HepG2 (cell line): ENCODE measurements around the gene POU6F2. TPM values are rescaled to one million over a fixed set of nuclear protein-coding genes. Genes with fewer than 3 reads are reported as not detected.

Experiments
- ATAC-seq: fragments of 200-7000 bp; cut with Tn5 transposase; 3 replicates; pipeline ENCODE4 v1.9.1; 2020; ENCODE audit warnings: mild to moderate bottlenecking, moderate library complexity
- BruUV-seq: library from RNA; stranded (reverse); fragments of 400-500 nt; replicated peaks from 2 replicates; lab custom pipeline; 2021; lab: Mats Ljungman, UMichigan
- CTCF ChIA-PET: fragments of 300-600 bp; formaldehyde crosslinking; extraction: SDS; loops from one replicate; lab custom pipeline; 2021; ENCODE audit warnings: low total read pairs, inconsistent platforms, low intra/inter-chr PET ratio; lab: Yijun Ruan, JAX
- POLR2A ChIA-PET: fragments of 350-600 bp; sonication (Branson Sonifier 250); formaldehyde crosslinking; loops from one replicate; lab custom pipeline; 2020; ENCODE audit warnings: antibody characterized with exemption, inconsistent platforms; lab: Yijun Ruan, JAX
- DNase-seq: peaks from one replicate; pipeline ENCODE4 v3.0.0-alpha.2; 2015; ENCODE audit warnings: low spot score
- FAIRE-seq: peaks from 3 replicates; lab custom pipeline; 2011; peaks lifted over from hg19 to GRCh38; lab: Jason Lieb, UNC
- H2AFZ ChIP-seq: one replicate; pipeline ENCODE4 v1.6.1; 2011; ENCODE audit warnings: low read length, inconsistent platforms
- H3K27ac ChIP-seq: fragments of 300-600 bp; 3 replicates; pipeline ENCODE4 v1.8.0; 2011; ENCODE audit warnings: mixed run types, mild to moderate bottlenecking, mixed read lengths, low read length, inconsistent platforms; ENCODE audit not compliant: insufficient read depth; ENCODE audit errors: extremely low read length
- H3K27me3 ChIP-seq, 2 experiments: fragments of 200-600 bp in 1 of 2; 2 replicates in 1 of 2; 3 replicates in 1 of 2; pipeline versions ENCODE4 v1.6.0 to v1.8.0; 2011; ENCODE audit warnings: low read length in 2 of 2, mild to moderate bottlenecking in 2 of 2, moderate library complexity in 2 of 2, inconsistent platforms in 1 of 2; ENCODE audit not compliant: insufficient read depth in 2 of 2, control insufficient read depth in 1 of 2
- H3K36me3 ChIP-seq, 2 experiments: fragments of 200-600 bp in 1 of 2; replicated peaks in 1 of 2; 2 replicates in 1 of 2; 3 replicates in 1 of 2; pipeline versions ENCODE4 v1.5.1 to v1.8.0; 2011; ENCODE audit warnings: low read length in 2 of 2, inconsistent platforms in 1 of 2; ENCODE audit not compliant: insufficient read depth in 2 of 2, control insufficient read depth in 1 of 2
- H3K4me1 ChIP-seq: 2 replicates; pipeline ENCODE4 v1.5.1; 2012; ENCODE audit warnings: low read length, inconsistent platforms; ENCODE audit not compliant: insufficient read depth
- H3K4me2 ChIP-seq: 2 replicates; pipeline ENCODE4 v1.6.0; 2011; ENCODE audit warnings: low read depth, low read length, inconsistent platforms
- H3K4me3 ChIP-seq, 3 experiments: fragments of 200-600 bp in 1 of 3; sonication (generic), shearing (Covaris generic) in 1 of 3; replicated peaks in 1 of 3; 2 replicates each; pipeline ENCODE4 v1.5.1; 2011 to 2016; ENCODE audit warnings: low read length in 3 of 3, inconsistent platforms in 2 of 3, low read depth in 2 of 3, mild to moderate bottlenecking in 2 of 3, control low read depth in 1 of 3, mixed read lengths in 1 of 3; ENCODE audit not compliant: insufficient read depth in 1 of 3
- H3K79me2 ChIP-seq: one replicate; pipeline ENCODE4 v1.6.1; 2011; ENCODE audit warnings: low read length, inconsistent platforms; ENCODE audit not compliant: insufficient read depth
- H3K9ac ChIP-seq: 2 replicates; pipeline ENCODE4 v1.6.0; 2011; ENCODE audit warnings: mild to moderate bottlenecking, low read depth, low read length, inconsistent platforms; ENCODE audit not compliant: insufficient read depth
- H3K9me3 ChIP-seq: 2 replicates; pipeline ENCODE4 v1.5.1; 2012; ENCODE audit warnings: mild to moderate bottlenecking, low read length
- H4K20me1 ChIP-seq: 2 replicates; pipeline ENCODE4 v1.6.0; 2011; ENCODE audit warnings: inconsistent platforms, mild to moderate bottlenecking, low read length, moderate library complexity; ENCODE audit not compliant: insufficient read depth
- ELF4 ChIP-seq: sonication (generic); formaldehyde crosslinking; IDR thresholded peaks from 2 replicates; pipeline ENCODE4 v1.5.0; 2020; ENCODE audit warnings: missing genetic modification reagents, mild to moderate bottlenecking, moderate library complexity, borderline replicate concordance
- GPBP1L1 ChIP-seq: sonication (generic); formaldehyde crosslinking; IDR thresholded peaks from 2 replicates; pipeline ENCODE4 v1.5.0; 2020; ENCODE audit warnings: mild to moderate bottlenecking, missing genetic modification reagents
- HOXD1 ChIP-seq: sonication (generic); formaldehyde crosslinking; IDR thresholded peaks from 2 replicates; pipeline ENCODE4 v1.5.0; 2020; ENCODE audit warnings: missing genetic modification reagents
- KMT2A ChIP-seq: sonication (generic); formaldehyde crosslinking; IDR thresholded peaks from 2 replicates; pipeline ENCODE4 v1.4.0; 2020; ENCODE audit warnings: missing genetic modification reagents
- MAFK ChIP-seq, 2 experiments: IDR thresholded peaks in 1 of 2; conservative IDR thresholded peaks in 1 of 2; 2 replicates each; pipeline ENCODE4 v1.6.1; 2011; ENCODE audit warnings: improper control_type of control experiment in 2 of 2, low read length in 2 of 2
- MED1 ChIP-seq: sonication (generic); formaldehyde crosslinking; IDR thresholded peaks from 2 replicates; pipeline ENCODE4 v1.4.0; 2020; ENCODE audit warnings: missing genetic modification reagents
- SRSF1 ChIP-seq: fragments of 200-400 bp; formaldehyde crosslinking; optimal IDR thresholded peaks from 2 replicates; pipeline ENCODE3; 2017; ENCODE audit warnings: mild to moderate bottlenecking, low read depth, low read length, moderate library complexity
- SUZ12 ChIP-seq: fragments of 150-350 bp; IDR thresholded peaks from 2 replicates; pipeline ENCODE4 v1.6.1; 2014; ENCODE audit warnings: low read depth, low read length
- ZNF24 ChIP-seq: fragments of 450-650 bp; IDR thresholded peaks from 2 replicates; pipeline ENCODE4 v1.6.1; 2017; ENCODE audit warnings: antibody characterized with exemption, mild to moderate bottlenecking
- ZNF335 ChIP-seq: sonication (generic); formaldehyde crosslinking; IDR thresholded peaks from 2 replicates; pipeline ENCODE4 v1.4.0; 2020; ENCODE audit warnings: missing genetic modification reagents
- ZNF607 ChIP-seq: sonication (generic); formaldehyde crosslinking; IDR thresholded peaks from 2 replicates; pipeline ENCODE4 v1.5.1; 2020; ENCODE audit warnings: missing genetic modification reagents, mild to moderate bottlenecking, borderline replicate concordance
- ZNF674 ChIP-seq: sonication (generic); formaldehyde crosslinking; IDR thresholded peaks from 2 replicates; pipeline ENCODE4 v1.5.0; 2020; ENCODE audit warnings: low read depth, mild to moderate bottlenecking, missing genetic modification reagents
- ZNF841 ChIP-seq: sonication (generic); formaldehyde crosslinking; IDR thresholded peaks from 2 replicates; pipeline ENCODE4 v1.8.1; 2023; ENCODE audit warnings: missing genetic modification reagents, borderline replicate concordance
- ZNF879 ChIP-seq: sonication (generic); formaldehyde crosslinking; IDR thresholded peaks from 2 replicates; pipeline ENCODE4 v1.8.1; 2023; ENCODE audit warnings: missing genetic modification reagents
- WGBS: methylation state at CpG from one replicate; pipeline ENCODE4 v1.1.6; 2017; ENCODE audit warnings: low lambda C conversion rate; 5-methylcytosine and 5-hydroxymethylcytosine counted together
- in situ Hi-C: cut with HindIII; loops from 2 replicates; pipeline ENCODE4 v1.10.0; 2017; ENCODE audit warnings: low pct_unique_long_range_greater_than_20kb; ENCODE audit not compliant: extremely low pct_ligation_motif_present
- intact Hi-C: fragments of 100-400 bp; cut with micrococcal nuclease; formaldehyde crosslinking; loops from one replicate; pipeline ENCODE4 v1.10.0; 2022; ENCODE audit not compliant: unreplicated experiment
- polyA plus RNA-seq, 8 experiments: library from polyadenylated mRNA; depleted of rRNA in 3 of 8; stranded (reverse) in 7 of 8; unstranded in 1 of 8; fragments of >200 nt; fragmentation: Illumina TruSeq in 4 of 8; extraction: Trizol in 4 of 8; gene quantifications; 2 replicates each; pipeline versions ENCODE4 v1.2.1 to v1.2.3, GENCODE V29; 2011 to 2016; ENCODE audit warnings: low read depth in 4 of 8, missing spikeins in 1 of 8, mixed read lengths in 1 of 8; ENCODE audit not compliant: insufficient read depth in 1 of 8
- total RNA-seq, 5 experiments: library from RNA; depleted of rRNA; stranded (reverse); fragments of >200 nt; fragmentation: Illumina TruSeq; extraction: Trizol; gene quantifications; 2 replicates each; pipeline ENCODE4 v1.2.3, GENCODE V29; 2016; ENCODE audit warnings: low read depth in 1 of 5
- TF ChIP-seq, protein P1 (sequence below): sonication (generic); formaldehyde crosslinking; IDR thresholded peaks from 2 replicates; pipeline ENCODE4 v1.9.0; 2021; ENCODE audit warnings: missing genetic modification reagents, borderline replicate concordance
- TF ChIP-seq, protein P2 (sequence below): sonication (generic); formaldehyde crosslinking; IDR thresholded peaks from 2 replicates; pipeline ENCODE4 v1.4.0; 2020; ENCODE audit warnings: missing genetic modification reagents

The POU6F2 gene
- total and polyA plus RNA-seq, 2 of the 13 experiments (the other 11 are each of a cell fraction or from before 2014, with no cell fraction given), result not detected

DNA sequence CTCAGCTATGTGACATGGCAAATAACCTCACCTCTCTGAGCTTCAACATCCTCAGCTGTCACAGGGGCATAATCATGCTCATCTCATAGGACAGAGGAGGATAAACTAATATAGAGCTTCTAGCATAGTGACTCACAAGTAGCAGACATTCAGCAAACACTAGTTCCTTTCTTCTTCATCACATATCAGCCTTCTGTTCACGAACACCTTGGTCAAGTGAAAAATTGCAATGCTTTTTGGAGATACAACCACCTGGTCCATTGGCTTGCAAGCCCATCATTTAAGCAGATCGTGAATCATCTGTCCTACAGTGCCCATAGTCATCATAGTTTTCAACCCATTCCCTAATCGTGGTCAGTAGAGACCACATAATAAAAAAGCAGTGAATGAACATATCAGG lies 310.6 kb downstream of the POU6F2 start (continued):
- TF ChIP-seq, protein P1, sequence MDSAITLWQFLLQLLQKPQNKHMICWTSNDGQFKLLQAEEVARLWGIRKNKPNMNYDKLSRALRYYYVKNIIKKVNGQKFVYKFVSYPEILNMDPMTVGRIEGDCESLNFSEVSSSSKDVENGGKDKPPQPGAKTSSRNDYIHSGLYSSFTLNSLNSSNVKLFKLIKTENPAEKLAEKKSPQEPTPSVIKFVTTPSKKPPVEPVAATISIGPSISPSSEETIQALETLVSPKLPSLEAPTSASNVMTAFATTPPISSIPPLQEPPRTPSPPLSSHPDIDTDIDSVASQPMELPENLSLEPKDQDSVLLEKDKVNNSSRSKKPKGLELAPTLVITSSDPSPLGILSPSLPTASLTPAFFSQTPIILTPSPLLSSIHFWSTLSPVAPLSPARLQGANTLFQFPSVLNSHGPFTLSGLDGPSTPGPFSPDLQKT, result no peak
- TF ChIP-seq, protein P2, sequence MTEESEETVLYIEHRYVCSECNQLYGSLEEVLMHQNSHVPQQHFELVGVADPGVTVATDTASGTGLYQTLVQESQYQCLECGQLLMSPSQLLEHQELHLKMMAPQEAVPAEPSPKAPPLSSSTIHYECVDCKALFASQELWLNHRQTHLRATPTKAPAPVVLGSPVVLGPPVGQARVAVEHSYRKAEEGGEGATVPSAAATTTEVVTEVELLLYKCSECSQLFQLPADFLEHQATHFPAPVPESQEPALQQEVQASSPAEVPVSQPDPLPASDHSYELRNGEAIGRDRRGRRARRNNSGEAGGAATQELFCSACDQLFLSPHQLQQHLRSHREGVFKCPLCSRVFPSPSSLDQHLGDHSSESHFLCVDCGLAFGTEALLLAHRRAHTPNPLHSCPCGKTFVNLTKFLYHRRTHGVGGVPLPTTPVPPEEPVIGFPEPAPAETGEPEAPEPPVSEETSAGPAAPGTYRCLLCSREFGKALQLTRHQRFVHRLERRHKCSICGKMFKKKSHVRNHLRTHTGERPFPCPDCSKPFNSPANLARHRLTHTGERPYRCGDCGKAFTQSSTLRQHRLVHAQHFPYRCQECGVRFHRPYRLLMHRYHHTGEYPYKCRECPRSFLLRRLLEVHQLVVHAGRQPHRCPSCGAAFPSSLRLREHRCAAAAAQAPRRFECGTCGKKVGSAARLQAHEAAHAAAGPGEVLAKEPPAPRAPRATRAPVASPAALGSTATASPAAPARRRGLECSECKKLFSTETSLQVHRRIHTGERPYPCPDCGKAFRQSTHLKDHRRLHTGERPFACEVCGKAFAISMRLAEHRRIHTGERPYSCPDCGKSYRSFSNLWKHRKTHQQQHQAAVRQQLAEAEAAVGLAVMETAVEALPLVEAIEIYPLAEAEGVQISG (CRISPR knock-in tag), result no peak
- TF ChIP-seq MAFK (conservative IDR thresholded peaks at IDR 0.05 in 1 of 2, IDR thresholded peaks at IDR 0.05 in 1 of 2; ENCODE audit: low read length in 2 of 2), result no peak

DNA sequence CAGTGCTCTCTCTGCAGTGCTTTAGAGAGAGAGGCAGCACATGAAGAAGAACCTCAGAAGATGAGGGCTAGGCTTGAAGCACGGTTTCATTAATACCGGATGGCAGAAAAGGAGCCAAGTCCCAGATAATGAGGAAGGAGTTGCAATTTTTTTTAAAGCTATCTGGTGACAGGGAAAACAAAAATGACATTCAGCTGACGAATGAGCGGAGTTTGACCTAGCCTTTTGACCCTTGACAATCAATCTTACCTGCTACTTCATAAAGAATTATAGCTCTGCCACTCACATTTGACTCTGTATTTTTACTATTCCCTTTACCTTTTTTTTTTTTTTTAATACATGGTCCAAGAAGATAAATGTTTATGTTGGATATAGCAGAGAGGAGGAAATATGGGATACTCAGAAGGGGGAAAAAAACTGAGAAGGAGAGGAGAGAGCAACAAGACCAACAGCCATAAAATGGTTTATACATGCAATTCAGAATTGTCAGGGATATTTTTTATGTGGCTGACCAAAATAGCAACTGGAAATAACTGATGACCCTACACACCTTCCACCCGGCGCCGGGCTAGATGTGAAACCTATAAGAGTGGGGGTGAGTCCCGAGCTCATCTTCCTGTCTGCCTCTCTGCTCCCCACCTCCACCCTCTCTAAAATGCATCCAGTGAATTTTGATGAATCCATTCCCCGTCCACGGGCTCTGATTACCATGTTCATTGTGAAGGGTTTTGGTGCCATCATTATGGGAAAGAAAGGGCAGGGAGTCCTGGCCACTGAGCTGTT lies 314.1 kb downstream of the POU6F2 start:
- no peak overlapping the region for H3K9ac ChIP-seq
- no peak overlapping the region for H3K4me2 ChIP-seq
- no peaks in the 10 kb centered on the region for H3K79me2 ChIP-seq
- in situ Hi-C loops (no loop called here), intact Hi-C loops (no loop called here)
- no peak overlapping the region for H3K4me3 ChIP-seq
- ATAC-seq (no peak), FAIRE-seq (no peak), DNase-seq (no peak)
- no peaks in the 10 kb centered on the region for H3K36me3 ChIP-seq
- 0 out of 5 replicates have a peak, but pooled peaks cover 0 to 3% of the 10 kb centered on the region in 2 experiments for H3K27me3 ChIP-seq
- no peak overlapping the region for H3K27ac ChIP-seq
- H3K4me1 ChIP-seq, result no peaks in the 10 kb centered on the region
- 29% methylated on average over 10 of the region's 10 CpGs for WGBS
- no peaks in the 10 kb centered on the region for H4K20me1 ChIP-seq
- no peak overlapping the region for H2AFZ ChIP-seq
- ChIA-PET CTCF (no interaction called here), POLR2A (no interaction called here)
- no TSS peak for BruUV-seq
- H3K9me3 ChIP-seq, result no peaks in the 10 kb centered on the region
- TF ChIP-seq HOXD1 (CRISPR knock-in tag) (no peak), KMT2A (CRISPR knock-in tag) (no peak), SUZ12 (no peak), ZNF24 (no peak), ZNF879 (CRISPR knock-in tag) (no peak), GPBP1L1 (CRISPR knock-in tag) (no peak), ELF4 (CRISPR knock-in tag) (no peak), MAFK (conservative IDR thresholded peaks at IDR 0.05 in 1 of 2, IDR thresholded peaks at IDR 0.05 in 1 of 2; ENCODE audit: low read length in 2 of 2) (no peak), SRSF1 (no peak), ZNF607 (no peak), ZNF674 (CRISPR knock-in tag) (no peak), ZNF335 (CRISPR knock-in tag) (no peak), ZNF841 (no peak), MED1 (CRISPR knock-in tag) (no peak)
